HepG2 (cell line): ENCODE results near the gene GJA9. TPM values are rescaled to one million over a fixed set of nuclear protein-coding genes. Genes with fewer than 3 reads are reported as not detected.
A peak's percentile ranks its signal among the peaks of the same experiment; 100 is the strongest.

Source experiments
- AHDC1 ChIP-seq: sonication (generic); formaldehyde crosslinking; IDR thresholded peaks from 2 replicates; pipeline ENCODE4 v1.5.1; 2020; ENCODE audit warnings: mild to moderate bottlenecking, missing genetic modification reagents, borderline replicate concordance
- ATF3 ChIP-seq: sonication (generic); formaldehyde crosslinking; IDR thresholded peaks from 2 replicates; pipeline ENCODE4 v1.4.0; 2020; ENCODE audit warnings: missing genetic modification reagents
- CENPT ChIP-seq: sonication (generic); formaldehyde crosslinking; IDR thresholded peaks from 2 replicates; pipeline ENCODE4 v1.8.0; 2022; ENCODE audit warnings: low read depth, mild to moderate bottlenecking, moderate library complexity, missing genetic modification reagents
- GATAD2A ChIP-seq: IDR thresholded peaks from 2 replicates; pipeline ENCODE4 v1.6.1; 2016
- NR1H2 ChIP-seq: sonication (generic); formaldehyde crosslinking; IDR thresholded peaks from 2 replicates; pipeline ENCODE4 v1.8.1; 2022; ENCODE audit warnings: low read depth, missing genetic modification reagents, borderline replicate concordance
- POGK ChIP-seq: sonication (generic); formaldehyde crosslinking; conservative IDR thresholded peaks from 2 replicates; pipeline ENCODE4 v1.8.0; 2022; ENCODE audit warnings: mild to moderate bottlenecking, moderate library complexity, missing genetic modification reagents
- POGZ ChIP-seq: sonication (generic); formaldehyde crosslinking; IDR thresholded peaks from 2 replicates; pipeline ENCODE4 v1.4.0; 2020; ENCODE audit warnings: mild to moderate bottlenecking, missing genetic modification reagents
- SAFB2 ChIP-seq: sonication (generic); formaldehyde crosslinking; IDR thresholded peaks from 2 replicates; pipeline ENCODE4 v1.5.1; 2020; ENCODE audit warnings: missing genetic modification reagents, low read depth, mild to moderate bottlenecking, borderline replicate concordance
- SKIL ChIP-seq: sonication (generic); formaldehyde crosslinking; IDR thresholded peaks from 2 replicates; pipeline ENCODE4 v1.8.0; 2022; ENCODE audit warnings: missing genetic modification reagents, mild to moderate bottlenecking, moderate library complexity, borderline replicate concordance
- SMAD9 ChIP-seq: sonication (generic); formaldehyde crosslinking; IDR thresholded peaks from 2 replicates; pipeline ENCODE4 v1.5.1; 2020; ENCODE audit warnings: mild to moderate bottlenecking, missing genetic modification reagents
- ZNF256 ChIP-seq: sonication (generic); formaldehyde crosslinking; conservative IDR thresholded peaks from 2 replicates; pipeline ENCODE4 v1.4.0; 2020; ENCODE audit warnings: missing genetic modification reagents
- ZNF446 ChIP-seq: sonication (generic); formaldehyde crosslinking; IDR thresholded peaks from 2 replicates; pipeline ENCODE4 v1.5.0; 2020; ENCODE audit warnings: mild to moderate bottlenecking, missing genetic modification reagents
- ZNF570 ChIP-seq: sonication (generic); formaldehyde crosslinking; IDR thresholded peaks from 2 replicates; pipeline ENCODE4 v1.4.0; 2020; ENCODE audit warnings: mild to moderate bottlenecking, missing genetic modification reagents, borderline replicate concordance
- ZNF619 ChIP-seq: sonication (generic); formaldehyde crosslinking; IDR thresholded peaks from 2 replicates; pipeline ENCODE4 v1.4.0; 2020; ENCODE audit warnings: mild to moderate bottlenecking, missing genetic modification reagents
- ZNF749 ChIP-seq: sonication (generic); formaldehyde crosslinking; IDR thresholded peaks from 2 replicates; pipeline ENCODE4 v1.8.0; 2022; ENCODE audit warnings: mild to moderate bottlenecking, missing genetic modification reagents, moderate library complexity, borderline replicate concordance
- polyA plus RNA-seq, 8 experiments: library from polyadenylated mRNA; depleted of rRNA in 3 of 8; stranded (reverse) in 7 of 8; unstranded in 1 of 8; fragments of >200 nt; fragmentation: Illumina TruSeq in 4 of 8; extraction: Trizol in 4 of 8; gene quantifications; 2 replicates each; pipeline versions ENCODE4 v1.2.1 to v1.2.3, GENCODE V29; 2011 to 2016; ENCODE audit warnings: low read depth in 4 of 8, missing spikeins in 1 of 8, mixed read lengths in 1 of 8; ENCODE audit not compliant: insufficient read depth in 1 of 8
- total RNA-seq, 5 experiments: library from RNA; depleted of rRNA; stranded (reverse); fragments of >200 nt; fragmentation: Illumina TruSeq; extraction: Trizol; gene quantifications; 2 replicates each; pipeline ENCODE4 v1.2.3, GENCODE V29; 2016; ENCODE audit warnings: low read depth in 1 of 5

Gene GJA9
- total and polyA plus RNA-seq, 2 of the 13 experiments (the other 11 are each of a cell fraction or from before 2014, with no cell fraction given), result 0.08 to 0.13 TPM

GRCh38 chr1:38859561-38860453 lies 21.6 kb downstream of the GJA9 start, which contains the start of gene RRAGC (continued):
- TF ChIP-seq AHDC1 (CRISPR knock-in tag) (no peak), SAFB2 (CRISPR knock-in tag) (peak; percentile 38; the same call in 1 of the 2 replicates), SMAD9 (0 out of 2 replicates have a peak, but pooled peaks have one; percentile 49), ZNF570 (CRISPR knock-in tag) (no peak), CENPT (no peak), NR1H2 (CRISPR knock-in tag) (no peak), ZNF749 (no peak; the same call in 1 of the 2 replicates), POGZ (CRISPR knock-in tag) (peak; percentile 75), SKIL (CRISPR knock-in tag) (no peak), ZNF256 (CRISPR knock-in tag) (0 out of 2 replicates have a peak, but pooled peaks have one; percentile 58), ZNF619 (CRISPR knock-in tag) (no peak), ATF3 (CRISPR knock-in tag) (no peak), POGK (CRISPR knock-in tag) (peak; percentile 49; the same call in 1 of the 2 replicates), ZNF446 (CRISPR knock-in tag) (0 out of 2 replicates have a peak, but pooled peaks have one; percentile 58), GATAD2A (peak; percentile 39; the same call in 1 of the 2 replicates)
